T1000 (cell line): ENCODE measurements around the gene NTRK3.

ENCODE experiments used
- DNase-seq: peaks from one replicate; lab custom pipeline; 2025; ENCODE audit warnings: mixed read lengths; lab: John Stamatoyannopoulos, UW

Gene NTRK3

GRCh38 chr15:88230823-88231222, 25.7 kb downstream of the NTRK3 start:
- no peak for DNase-seq

DNA sequence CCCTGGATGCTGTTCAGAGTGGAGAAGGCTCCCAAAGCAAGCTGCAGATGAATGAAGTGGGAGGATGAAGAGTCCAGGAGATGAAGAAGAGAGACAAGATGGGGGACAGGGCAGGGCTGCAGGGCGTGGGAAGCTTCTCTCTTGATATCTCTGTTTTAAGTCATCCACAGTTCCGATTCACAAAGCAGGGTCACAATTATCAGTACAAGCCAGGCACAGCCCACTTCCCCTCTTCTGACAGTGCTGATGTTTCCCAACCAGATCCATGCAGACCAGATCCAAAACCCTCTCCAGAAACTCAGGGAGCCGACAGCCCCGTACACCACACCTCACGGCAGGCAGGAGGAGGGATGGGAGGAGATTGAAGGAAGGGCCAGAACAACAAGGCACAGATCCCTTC, 31.1 kb downstream of the NTRK3 start:
- DNase-seq = no peak

- no peak for DNase-seq
These were observed 33.5 kb downstream of the NTRK3 start for GRCh38 chr15:88223084-88223483.

- no peak for DNase-seq
These were observed 34.7 kb downstream of the NTRK3 start for GRCh38 chr15:88221836-88222235.

- DNase-seq = no peak
These were observed 35.9 kb downstream of the NTRK3 start for GRCh38 chr15:88220443-88221335.

GRCh38 chr15:88219623-88220022, 36.9 kb downstream of the NTRK3 start:
- no peak for DNase-seq

DNA sequence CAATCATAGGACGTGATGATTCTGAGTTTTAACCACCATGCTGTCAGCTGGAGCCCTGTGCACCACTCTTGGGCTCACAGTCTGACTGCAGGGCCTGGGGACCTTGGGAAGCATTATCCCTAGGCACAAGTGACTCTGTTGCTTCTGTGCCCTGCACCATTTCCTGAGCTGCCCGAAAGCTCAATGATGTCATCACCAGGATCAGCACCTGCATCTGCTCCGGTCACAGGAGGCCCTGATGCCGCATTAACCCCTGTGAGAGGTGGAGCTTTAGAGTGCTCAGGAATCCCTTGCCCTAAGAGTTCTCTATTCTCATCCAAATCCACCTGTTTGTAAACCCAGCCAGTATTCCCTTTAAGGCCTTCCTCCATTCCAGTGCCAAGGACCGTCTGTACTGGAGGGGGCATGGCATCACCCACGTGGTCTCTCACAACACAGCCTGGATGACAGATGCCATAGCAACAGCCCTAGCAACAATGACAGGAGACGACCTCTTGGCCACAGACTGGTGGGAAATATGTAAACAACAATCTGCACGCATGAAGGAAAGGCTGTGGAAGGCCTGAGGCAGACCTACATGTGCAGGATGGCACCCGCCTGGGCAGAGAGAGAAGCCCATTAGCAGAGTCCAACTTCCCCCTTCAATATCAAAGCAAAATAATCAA, 37.9 kb downstream of the NTRK3 start:
- no peak for DNase-seq

DNA sequence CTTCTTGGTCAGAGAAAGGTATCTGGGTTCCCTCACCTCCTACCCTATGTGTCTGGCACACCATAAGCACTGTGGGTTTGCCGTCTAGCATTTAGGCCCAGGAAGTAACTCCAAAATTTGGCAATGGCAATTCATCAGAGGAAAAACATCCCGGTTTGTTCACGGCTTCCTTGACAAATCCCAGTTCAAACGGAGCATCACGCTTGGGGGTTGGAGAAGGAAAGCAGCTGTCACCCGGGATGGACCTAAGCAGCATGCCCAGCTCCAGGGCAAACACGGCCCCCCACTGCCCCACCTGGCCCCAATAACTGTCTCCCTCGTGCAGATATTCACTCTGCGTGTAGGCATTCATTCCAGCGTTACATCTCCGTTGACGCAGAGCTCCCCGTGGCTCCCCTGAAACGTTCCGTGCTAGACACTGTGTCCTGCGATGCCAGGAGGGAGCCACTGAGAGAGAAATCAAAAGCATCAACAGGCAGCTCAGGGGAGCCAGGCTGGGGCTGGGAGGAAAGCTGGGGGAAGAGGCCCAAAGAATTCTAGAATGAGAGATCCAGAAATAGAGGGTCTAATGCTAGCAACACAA, 41.4 kb downstream of the NTRK3 start:
- DNase-seq = no peak

GRCh38 chr15:88209111-88209510, 47.4 kb downstream of the NTRK3 start:
- no peak for DNase-seq

- DNase-seq = no peak
These were observed 48.1 kb downstream of the NTRK3 start for GRCh38 chr15:88208396-88208795.

GRCh38 chr15:88207565-88207964, 49.0 kb downstream of the NTRK3 start:
- DNase-seq = no peak

GRCh38 chr15:88204584-88204983, 52.0 kb downstream of the NTRK3 start:
- DNase-seq = no peak

GRCh38 chr15:88202231-88202630, 54.3 kb downstream of the NTRK3 start:
- no peak for DNase-seq

DNA sequence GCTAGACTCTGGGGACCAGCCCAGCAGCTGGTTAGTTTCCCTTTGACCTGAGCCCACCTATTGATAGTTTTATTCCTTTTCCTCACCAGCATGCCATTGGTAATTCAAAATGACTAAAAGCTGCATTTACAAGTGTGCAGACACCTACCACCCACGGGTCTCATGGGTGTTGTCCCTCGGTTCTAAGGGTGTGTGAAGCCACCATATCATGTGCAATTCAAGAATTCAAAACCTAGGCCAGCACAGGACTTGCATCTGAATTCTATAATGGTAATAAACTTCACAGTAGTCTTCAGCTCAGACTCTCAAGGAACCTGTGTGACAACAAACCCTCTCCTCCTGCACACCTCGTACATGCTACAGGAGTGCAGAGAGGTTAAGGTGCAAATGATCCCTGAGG, 55.3 kb downstream of the NTRK3 start:
- no peak for DNase-seq

DNA sequence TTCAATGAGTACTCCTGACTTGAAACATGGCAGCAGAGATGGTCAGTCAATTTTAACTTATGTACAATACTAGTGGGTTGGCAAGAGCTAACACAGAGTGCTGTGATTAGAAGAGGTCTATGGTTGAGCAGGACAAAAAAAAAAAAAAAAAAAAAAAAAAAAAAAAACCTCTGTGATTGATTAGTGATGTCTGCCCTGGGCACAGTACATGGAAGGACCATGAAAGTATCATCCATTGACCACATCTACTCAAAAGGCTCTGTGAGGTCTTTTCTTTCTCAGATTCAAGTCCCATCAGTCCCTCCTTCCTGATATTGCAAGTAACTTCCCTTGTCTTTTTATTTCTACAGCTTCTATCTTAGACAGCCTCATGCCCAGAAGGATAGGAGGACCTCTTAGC, 59.6 kb downstream of the NTRK3 start:
- DNase-seq = no peak

GRCh38 chr15:88194162-88194561, 62.4 kb downstream of the NTRK3 start:
- DNase-seq = no peak

DNA sequence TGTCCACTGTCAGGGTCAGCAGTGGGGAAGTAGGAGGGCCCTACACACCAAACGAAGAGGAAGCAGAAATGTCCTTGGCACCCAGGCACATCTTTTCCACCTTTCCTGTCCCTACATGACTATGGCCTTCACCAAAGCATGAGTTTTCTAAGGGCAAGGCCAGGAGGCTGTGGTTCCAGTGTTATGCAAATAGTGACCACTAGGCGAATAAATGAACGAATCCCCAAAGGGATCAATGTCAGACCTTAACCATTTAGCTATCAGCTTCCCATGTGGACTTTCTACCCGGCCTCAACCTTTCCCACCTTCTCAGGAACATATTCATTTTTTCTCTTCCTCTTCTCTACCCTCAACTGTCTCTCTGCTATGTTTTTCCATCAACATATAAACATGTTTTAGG, 63.1 kb downstream of the NTRK3 start:
- no peak for DNase-seq

DNA sequence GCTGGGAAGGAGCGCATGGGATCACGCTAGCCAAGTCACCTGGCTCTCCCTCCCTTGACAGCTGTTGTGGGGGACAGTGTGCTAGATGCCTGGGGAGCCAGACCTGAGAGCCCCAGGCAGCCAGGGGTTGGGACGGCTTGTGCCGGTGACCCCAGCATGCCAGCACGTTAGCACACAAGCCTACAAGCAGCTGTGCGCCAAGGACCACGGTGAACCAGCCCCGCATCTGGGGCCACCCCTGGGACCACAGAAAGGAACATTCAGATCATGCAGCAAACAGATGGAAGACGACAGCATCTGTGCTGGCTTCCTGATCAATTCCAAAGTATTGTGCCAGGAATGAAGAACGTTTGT, 64.8 kb downstream of the NTRK3 start:
- no peak for DNase-seq

GRCh38 chr15:88190232-88190631, 66.3 kb downstream of the NTRK3 start:
- no peak for DNase-seq

- no peak for DNase-seq
These were observed 68.2 kb downstream of the NTRK3 start for GRCh38 chr15:88188300-88188699.

- DNase-seq = peak; percentile 35
These were observed 69.3 kb downstream of the NTRK3 start for GRCh38 chr15:88187195-88187594.

- no peak for DNase-seq
These were observed 71.0 kb downstream of the NTRK3 start for GRCh38 chr15:88185584-88185983.

- DNase-seq = no peak
These were observed 74.9 kb downstream of the NTRK3 start for GRCh38 chr15:88181613-88182012.
